RKO (cell line): Measurements from ENCODE around the gene SLC15A3.
"Not testable (repeated sequence)": the region's sequence is repeated elsewhere in the genome, so short reads cannot be mapped to it uniquely, and the experiment has no call there.

Source experiments
- DNase-seq: peaks from one replicate; pipeline ENCODE4 v3.0.0-alpha.2; 2016; ENCODE audit warnings: low spot score

SLC15A3 gene

DNA sequence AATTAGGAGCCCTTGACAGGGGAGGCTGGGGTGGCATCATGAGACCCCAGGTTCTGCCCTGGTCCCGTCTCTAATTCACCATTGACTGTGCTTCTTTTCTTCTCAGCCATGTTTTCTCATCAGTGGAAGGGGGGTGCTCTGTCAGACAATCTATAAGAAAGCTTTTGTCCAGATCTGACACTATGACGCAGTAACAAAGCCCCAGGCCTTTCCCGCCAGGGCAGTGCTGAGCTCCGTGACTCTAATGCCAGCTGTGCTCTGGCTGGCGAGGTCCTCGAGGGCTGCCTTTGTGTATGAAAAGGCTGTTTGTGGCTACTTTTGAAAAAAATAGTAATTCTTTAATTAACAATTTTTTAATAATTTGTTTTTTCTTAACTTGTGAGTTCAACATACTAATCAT lies 22.8 kb upstream of the SLC15A3 start:
- DNase-seq, result no peak

DNA sequence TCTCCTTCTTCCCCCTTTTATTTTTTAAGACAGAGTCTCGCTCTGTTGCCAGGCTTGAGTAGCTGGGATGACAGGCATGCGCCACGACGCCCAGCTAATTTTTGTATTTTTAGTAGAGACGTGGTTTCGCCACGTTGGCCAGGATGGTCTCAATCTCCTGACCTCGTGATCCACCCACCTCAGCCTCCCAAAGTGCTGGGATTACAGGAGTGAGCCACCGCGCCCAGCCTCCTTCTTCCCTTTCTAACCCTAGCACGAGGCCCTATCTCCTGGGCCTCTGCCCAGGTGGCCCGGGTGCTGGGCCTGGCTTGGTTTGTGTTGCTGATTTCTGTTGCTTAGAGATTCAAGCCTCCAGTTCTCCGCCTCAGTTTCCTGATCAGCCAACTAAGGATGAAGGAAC lies 22.3 kb upstream of the SLC15A3 start:
- DNase-seq, result not testable (repeated sequence)

DNA sequence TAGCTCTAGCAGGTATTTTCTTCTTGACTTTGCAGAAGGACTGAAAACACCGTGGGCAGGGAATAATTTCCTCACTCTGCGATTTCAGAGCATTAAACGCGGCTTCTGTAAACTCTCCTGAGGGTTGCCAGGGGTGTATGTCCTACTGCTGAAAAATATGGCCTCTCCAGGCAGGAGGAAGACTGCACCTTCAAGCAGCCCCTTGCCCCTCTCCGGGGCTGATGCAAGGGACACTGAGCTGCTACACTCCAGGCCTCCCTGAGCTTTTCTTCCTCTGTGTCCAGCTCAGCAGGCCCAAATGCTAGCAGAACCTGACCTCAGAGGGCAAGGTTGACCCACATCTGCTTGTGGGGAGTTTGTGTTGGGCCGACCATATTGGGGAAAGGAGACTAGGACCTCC lies 21.7 kb upstream of the SLC15A3 start:
- DNase-seq, result no peak

DNA sequence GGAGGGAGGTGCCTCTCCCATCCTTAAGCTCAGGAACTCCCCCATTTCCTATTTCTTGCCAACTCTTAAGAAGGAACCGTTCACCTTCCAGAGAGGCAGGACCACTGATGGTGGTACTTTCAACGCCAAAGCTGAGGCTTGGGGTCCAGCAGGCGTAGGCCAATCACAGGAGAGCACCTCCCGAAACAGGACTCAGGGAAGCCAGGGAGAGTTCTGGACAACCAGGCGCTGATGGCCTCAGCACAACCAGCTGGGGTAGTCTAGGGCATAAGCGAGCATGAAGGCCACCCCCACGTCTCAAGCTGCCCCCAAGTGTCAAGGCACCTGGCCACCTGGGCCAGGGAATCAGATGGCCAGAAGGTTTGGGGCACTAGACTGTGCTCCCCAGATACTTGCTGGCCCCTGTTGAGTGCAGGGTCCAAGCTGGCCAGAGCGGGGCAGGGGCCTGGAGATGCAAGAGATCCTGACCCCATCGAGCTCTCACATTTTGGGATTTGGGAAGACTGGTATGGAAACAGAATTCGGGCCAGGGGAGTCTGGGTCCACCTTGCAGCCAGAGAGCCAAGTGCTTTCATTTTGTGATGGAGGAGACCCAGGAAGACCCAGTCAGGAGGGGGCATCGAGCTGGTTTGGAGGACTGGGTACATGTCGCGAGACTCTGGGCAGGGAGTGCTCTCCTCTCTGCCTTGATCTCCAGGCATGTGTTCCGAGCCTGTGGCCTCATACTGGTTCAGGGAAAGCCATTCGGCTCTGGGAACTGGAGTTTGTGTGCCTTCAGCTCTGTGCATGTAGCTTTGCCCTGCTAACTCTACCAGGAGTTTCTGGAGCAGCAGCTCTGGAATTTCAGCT lies 20.4 kb upstream of the SLC15A3 start:
- no peak for DNase-seq

DNA sequence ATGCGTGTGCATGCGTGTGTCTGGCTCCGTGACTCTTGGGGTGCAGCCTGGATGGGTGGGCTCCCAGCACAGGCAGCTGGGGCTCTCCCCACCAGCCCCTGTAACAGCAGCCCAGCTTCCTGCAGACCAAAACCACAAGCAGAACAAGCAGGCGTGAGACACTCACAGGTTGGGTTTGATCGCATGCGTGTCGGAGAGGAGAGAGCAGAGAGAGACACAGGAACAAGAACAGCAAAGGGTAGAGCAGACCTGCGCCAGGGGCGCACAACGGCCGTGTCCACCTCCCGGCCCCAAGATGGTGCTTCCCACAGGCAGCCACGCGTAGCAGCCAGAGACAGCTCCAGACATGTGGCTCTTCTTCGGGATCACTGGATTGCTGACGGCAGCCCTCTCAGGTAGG lies 19.5 kb upstream of the SLC15A3 start, which contains the start of gene CD6:
CD6 (plus strand) TSS at position 161 of the 400 bp plus-strand sequence; CDS start at position 347, 186 bp downstream.
- no peak for DNase-seq

DNA sequence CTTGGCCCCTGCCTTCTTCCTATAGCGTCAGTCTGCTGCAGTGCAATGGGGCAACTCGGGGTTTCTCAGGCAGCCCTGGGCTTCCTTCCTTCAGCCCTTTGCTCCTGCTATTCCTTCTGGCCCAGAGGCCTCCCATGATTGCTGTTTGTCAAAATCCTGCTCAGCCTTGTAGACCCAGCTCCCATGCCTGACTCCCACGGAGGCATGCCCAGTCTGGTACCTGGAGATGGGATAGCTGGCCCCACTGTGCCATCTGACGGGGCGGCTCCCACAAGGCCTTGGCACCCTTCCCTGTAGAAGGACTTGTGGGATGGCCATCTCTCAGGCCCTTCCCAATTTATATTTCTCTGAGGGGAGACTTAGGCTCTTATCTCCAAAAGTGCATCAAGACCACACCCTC lies 18.9 kb upstream of the SLC15A3 start:
- DNase-seq, result no peak

DNA sequence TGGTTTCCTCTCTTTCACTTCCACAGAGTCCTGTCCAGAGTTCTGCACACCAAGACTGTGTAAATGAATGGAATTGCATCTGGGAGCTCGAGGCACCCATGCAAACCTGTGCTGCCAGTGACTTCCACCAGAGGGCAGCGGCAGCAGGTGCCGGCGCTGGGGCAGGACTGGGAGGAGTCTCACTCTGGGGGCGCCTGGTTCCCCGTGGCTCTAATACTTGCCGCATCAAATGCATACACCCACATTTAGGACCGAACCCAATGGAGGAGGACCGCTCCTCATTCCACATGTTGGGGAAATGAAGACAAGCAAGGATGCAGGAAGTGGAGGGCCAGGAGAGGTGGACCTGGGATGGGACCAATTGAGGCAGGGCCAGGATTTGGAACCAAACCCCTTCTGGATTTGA lies 18.4 kb upstream of the SLC15A3 start:
- peak; percentile 41 for DNase-seq

DNA sequence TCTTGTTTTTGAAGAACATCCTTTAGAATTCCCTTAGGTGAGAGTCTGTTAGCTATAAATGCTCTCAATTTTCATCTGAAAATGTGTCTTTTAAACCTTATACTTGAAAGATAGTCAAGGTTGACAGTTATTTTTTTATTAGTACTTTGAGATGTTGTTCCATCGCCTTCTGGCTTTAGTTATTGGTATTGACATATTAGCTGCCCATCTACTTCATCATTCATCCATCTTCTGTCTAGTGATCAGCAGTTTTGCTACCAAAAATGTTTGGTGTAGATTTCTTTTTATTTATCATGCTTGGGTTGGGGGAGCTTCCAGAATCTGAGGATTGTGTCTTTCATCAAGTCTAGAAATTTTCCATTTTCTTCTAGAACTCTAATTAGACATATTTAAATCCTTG lies 16.2 kb upstream of the SLC15A3 start:
- no peak for DNase-seq

DNA sequence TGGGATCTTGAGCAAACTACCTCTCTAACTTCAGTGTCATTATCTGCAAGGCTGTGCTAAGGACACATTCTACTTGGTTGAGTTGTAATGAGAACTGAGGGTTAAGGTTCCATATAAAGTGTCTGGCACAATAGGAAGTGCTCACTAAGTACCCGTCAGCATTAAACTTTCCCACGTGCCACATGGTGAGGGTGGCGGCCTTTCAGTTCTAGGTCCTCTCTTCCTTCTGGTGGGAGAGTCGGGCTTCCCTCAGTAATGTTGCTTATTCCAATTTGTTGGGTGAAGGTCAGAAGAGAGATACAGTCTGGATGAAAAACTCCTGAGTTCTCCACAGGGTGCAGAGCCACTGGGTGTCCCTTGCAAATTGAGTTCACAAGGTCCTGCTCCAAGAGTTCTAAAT lies 14.9 kb upstream of the SLC15A3 start:
- DNase-seq, result no peak

DNA sequence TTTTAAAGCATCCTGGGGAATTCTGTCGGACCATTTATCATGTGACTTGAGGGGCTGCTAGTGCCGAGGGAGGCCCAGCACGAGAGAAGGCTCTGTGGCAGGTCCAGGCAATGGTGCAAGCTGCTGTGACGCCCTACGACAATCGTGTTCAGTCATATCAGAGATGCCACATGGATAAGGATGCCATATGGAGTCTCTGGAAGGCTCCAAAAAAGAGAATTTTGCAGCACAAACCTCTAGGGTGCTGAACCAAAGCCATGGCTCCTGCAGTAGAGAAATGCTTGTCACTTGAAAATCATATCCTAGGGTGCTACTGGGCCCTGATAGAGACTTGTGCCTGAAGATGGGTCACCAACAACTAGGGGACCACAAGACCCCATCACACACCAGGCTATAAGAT lies 12.8 kb upstream of the SLC15A3 start:
- DNase-seq, result no peak

DNA sequence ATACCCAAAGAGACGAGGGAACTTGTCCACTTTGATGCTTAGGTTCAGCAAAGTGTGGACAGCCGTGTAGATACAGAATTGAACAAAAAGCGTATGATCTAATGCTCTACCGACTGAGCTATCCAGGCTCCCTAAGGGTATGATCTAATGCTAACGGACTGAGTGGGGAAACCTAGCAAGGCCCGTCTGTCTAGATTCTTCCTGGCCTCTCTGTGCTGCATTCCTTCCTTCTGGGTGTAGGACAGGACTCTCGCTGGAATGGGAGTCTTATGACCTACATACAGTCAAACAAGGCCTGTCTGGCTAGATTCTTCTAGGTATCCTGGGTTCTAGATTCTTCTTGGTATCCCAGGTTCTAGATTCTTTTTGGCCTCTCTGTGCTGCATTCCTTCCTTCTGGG lies 8.4 kb upstream of the SLC15A3 start:
- no peak for DNase-seq

DNA sequence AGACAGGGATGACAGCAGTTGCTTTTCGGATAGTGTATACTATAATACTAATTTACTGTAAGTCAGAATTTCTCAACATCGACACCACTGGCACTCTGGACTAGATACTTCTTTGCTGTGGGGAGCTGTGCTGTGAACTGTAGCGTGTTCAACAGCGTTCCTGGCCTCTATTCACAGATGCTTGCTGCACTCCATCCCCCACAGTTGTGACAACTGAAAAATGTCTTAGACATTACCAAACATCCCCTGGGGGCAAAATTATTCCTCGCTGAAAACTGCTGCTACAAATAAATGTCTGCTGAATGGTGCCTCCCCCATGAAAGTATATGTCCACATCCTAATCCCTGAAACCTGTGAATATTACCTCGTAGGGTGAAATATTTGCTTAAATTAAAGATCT lies 7.5 kb upstream of the SLC15A3 start:
- DNase-seq, result no peak

DNA sequence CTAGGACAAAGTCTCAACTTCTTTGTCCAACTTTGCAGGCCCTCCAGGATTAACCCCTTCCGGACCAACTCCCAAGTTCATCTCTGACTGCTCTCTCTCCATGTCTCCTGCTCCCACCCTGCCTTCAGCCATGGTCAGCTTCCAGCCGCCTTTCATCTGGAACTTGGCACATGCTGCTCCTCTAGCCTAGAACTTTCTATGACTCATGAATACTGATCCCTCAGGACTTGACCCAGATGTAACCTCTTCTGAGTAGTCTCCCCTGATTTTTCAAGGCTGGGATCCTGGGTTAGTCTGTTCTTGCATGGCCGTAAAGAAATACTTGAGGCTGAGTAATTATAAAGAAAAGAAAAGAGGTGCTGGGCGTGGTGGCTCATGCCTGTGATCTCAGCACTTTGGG lies 5.2 kb upstream of the SLC15A3 start:
- no peak for DNase-seq

DNA sequence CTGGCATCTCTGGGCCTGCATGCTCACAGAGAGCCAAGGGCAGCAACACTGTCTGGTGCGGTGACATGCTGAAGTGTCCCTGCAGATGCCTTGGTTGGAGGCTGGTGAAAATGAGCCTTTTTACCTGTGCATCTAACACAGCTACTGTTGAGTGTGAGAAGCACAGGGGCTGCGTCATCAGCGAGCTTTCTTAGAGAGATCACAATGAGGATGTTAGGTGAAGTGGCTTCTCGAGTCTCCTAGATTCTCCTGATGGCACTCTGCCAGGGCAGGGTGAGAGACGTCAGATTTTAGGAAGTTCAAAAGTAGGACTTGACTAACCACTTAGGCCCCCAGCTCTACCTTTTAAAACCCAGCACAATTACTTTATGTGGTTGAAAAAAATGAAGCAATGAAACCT lies 3.6 kb upstream of the SLC15A3 start:
- DNase-seq, result no peak

DNA sequence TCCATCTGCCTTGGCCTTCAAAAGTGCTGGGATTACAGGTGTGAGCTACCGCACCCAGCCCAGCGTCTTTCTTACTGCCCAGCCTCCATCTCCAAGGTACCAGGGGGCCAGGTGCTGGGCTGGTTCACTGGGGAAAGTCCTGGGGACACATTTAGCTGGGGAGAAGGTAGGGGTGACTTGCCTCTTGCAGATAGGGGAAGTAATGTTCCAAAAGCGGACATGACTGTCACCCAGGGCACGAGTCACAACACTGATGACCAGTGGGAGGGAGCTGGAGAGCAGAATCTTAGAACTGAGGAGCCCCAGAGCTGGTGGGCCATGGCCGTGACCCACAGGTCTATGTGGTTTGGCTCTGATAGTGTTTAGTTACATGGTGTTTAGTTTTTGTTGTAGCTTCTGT lies 2.4 kb upstream of the SLC15A3 start:
- no peak for DNase-seq

DNA sequence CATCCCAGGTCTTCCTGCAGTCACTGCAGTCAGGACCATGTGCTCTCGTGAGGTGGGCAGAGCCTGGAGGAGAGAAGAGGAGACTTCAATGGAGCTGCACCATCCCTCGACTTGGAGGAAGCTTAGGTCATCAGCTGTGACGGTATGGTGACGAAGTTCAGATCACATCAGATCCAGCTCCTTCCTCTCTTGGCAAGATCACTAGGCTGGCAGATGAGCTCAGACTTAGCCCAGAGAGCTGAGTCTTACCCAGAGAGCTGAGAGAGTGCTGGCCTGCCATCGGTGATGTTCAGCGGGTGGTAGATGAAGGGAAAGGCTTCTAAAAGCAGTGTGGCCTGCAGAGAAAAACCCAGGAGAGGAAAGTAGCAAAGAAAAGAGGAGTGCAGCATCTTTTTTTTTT lies 1.8 kb upstream of the SLC15A3 start:
- DNase-seq, result peak; percentile 87

DNA sequence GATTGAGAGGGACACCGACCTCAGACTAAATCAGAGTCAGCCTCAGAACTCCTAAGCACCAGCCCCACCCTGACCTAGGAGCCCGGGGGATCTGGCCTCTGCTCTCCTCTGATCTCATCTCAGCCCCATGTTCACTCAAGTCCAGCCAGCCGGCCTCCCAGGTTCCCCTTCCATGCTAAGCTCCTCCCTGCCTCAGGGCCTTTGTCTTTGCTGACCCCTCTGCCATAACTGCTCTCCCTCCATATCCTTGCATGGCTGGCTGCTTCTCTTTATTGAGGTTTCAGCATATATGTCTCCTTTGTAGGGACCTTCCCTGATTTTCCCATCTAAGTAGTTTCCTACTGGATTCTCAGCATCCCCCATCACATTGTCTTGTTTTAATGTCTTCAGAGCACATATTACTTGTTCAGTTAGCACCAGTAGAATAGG lies 780 bp upstream of the SLC15A3 start:
- DNase-seq, result no peak

DNA sequence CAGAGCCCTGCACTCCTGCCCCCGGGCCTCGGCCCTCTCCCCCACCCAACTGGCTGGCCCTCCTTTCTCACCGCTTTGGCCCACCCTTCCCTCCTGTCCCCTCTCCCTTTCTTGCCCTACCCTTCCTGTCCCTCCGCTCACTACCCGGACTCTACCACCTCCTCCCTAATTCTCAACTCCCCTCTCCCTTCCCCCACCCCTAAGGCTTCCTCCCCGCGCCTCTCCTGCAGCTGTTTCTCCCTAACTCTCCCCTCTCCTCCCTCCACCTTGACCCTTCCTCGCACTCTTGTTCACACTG lies 421 bp downstream of the SLC15A3 start:
- peak; percentile 36 for DNase-seq

DNA sequence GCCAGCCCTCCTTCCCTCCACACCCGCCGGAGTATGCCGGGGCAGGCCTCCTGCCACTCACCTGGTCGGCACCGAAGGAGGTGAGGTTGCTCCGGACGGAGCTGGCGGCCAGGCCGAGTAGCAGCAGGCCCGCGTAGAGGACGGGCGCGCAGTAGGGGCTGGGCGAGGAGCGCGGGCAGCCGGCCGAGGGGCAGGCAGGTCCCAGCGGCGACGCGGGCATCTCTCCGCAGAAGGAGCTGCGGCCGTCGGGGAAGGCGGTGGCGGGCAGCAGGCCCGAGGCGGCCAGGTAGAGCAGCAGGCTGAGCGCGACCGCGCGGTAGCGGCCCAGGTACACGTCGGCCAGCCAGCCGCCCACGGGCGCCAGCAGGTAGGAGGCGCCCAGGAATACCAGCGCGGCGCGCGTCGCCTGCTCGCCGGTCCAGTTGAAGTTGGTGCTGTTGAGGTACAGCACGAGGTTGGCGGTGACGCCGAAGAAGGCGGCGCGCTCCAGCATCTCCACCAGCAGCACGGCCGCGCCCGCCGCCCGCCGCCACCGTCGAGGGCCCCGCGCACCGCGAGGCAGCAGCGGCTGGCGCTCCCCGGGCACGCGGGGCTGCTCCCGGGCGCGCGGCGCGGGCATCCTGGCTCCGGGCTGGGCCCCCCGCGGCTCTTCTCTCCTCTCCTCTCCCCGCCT lies 907 bp downstream of the SLC15A3 start:
- peak; percentile 45 for DNase-seq

DNA sequence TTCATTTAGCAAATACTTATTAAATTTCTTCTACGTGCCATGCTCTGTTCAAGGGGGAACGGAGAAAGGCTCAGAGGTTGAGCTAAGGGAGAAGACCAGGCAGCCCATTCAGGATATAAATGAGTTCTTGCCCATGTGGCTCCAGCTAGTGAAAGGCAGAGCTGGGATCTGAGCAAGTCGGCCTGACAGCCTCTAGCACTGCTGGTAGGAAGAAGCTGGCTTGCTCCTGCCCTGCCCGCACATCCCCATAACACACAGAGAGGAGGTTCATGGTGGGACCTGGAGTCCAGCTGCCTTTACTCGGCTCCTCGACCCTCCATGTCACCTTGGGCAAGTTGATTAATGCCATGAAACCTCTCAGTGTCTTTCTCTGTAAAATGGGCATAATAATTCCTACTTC lies 2.0 kb downstream of the SLC15A3 start:
- DNase-seq, result no peak

DNA sequence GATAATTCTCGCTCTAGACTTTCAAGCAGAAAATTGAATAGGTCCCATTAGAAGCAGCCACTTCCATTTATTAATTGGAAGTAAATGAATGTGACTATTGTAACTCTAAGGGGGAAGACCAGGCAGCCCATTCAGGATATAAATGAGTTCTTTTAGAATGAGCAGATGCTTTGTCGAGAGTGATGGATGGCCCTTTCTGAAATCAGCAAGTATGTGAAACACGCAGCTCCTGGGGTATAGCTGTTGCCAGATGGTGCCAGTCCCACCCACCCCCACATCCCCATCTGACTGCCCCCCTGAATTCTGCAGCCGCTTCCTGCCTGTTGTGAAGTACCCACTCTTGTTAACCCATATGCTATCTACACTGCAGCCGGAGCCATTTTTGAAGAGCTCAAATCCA lies 3.7 kb downstream of the SLC15A3 start:
- DNase-seq, result no peak

DNA sequence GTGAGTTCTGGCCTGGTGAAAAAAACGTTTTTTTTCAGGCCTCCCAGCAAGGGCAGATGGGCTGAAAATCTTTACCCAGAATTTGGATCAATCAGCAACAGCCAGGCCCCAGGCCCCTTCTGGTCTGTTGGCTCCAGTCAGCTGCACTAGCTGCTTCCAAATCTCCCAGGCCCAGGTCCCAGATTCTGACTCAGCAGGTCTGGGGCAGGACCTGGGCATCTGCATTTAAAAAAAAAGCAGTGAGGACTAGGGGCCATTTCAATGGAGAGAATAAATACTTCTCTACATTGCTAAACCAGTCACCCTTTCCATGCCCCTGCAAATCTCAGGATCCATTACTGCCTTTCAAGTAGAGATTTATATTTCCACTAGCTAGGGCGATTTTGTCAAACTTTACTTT lies 4.3 kb downstream of the SLC15A3 start:
- DNase-seq, result no peak

DNA sequence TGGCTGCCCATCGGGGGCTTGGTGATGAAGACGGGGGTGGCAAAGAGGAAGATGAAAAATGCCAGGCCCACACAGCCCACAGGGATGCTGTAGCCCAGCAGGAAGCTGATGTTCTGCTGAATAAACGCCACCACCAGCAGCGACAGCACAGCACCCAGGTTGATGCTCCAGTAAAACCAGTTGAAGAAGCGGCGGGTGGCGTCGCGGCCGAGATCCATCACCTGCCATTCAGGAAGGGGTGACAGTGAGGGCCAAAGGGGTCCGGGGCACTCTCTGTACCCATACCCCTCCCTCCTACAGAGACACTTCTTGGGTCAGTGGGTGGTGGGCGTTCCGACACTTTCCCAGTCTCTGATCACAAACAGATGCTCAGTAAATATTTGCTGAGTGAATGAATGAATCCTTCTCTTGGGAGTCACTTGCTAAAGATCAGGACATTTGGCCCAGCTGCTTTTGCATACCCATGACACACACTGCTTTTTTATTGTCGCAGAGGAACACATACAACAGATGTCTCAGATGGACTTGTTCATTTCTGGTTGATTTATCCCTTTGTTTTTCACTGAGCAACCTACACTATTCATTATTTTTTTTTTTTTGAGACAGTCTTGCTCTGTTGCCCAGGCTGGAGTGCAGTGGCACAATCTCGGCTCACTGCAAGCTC lies 5.2 kb downstream of the SLC15A3 start:
- DNase-seq, result no peak
